HL-60 (cell line): ENCODE results near the gene TNK2.

ENCODE experiments used
- DNase-seq, 2 experiments: peaks; one replicate each; pipeline ENCODE4 v3.0.0-alpha.2; 2010 to 2020; ENCODE audit warnings: low read depth in 1 of 2, low spot score in 1 of 2
- H3K27ac ChIP-seq: fragments of 250-450 bp; sonication (Bioruptor Pico); replicated peaks from 2 replicates; pipeline ENCODE4 v1.5.1; 2020; ENCODE audit warnings: mild to moderate bottlenecking, moderate library complexity
- H3K27me3 ChIP-seq: fragments of 250-450 bp; sonication (Bioruptor Pico); 2 replicates; pipeline ENCODE4 v1.5.1; 2021; ENCODE audit warnings: mild to moderate bottlenecking, moderate library complexity; ENCODE audit not compliant: insufficient read depth, poor library complexity, severe bottlenecking
- H3K4me3 ChIP-seq: replicated peaks from 2 replicates; pipeline ENCODE4 v1.5.1; 2011; ENCODE audit warnings: mild to moderate bottlenecking, control low read depth, low read length; ENCODE audit not compliant: insufficient read depth
- CTCF ChIP-seq: IDR thresholded peaks from one replicate; pipeline ENCODE4 v1.5.1; 2011; ENCODE audit warnings: low read length, control low read depth, inconsistent platforms; ENCODE audit not compliant: insufficient read depth
- GABPA ChIP-seq: IDR thresholded peaks from 2 replicates; pipeline ENCODE4 v1.6.1; 2012; ENCODE audit warnings: low read depth
- POLR2AphosphoS5 ChIP-seq: IDR thresholded peaks from 2 replicates; pipeline ENCODE4 v1.6.1; 2012; ENCODE audit warnings: low read depth
- REST ChIP-seq: IDR thresholded peaks from 2 replicates; pipeline ENCODE4 v1.6.1; 2012; ENCODE audit warnings: low read depth; ENCODE audit not compliant: insufficient replicate concordance
- SPI1 ChIP-seq: IDR thresholded peaks from 2 replicates; pipeline ENCODE4 v1.6.1; 2012; ENCODE audit warnings: low read depth, mild to moderate bottlenecking, borderline replicate concordance

TNK2 gene

DNA sequence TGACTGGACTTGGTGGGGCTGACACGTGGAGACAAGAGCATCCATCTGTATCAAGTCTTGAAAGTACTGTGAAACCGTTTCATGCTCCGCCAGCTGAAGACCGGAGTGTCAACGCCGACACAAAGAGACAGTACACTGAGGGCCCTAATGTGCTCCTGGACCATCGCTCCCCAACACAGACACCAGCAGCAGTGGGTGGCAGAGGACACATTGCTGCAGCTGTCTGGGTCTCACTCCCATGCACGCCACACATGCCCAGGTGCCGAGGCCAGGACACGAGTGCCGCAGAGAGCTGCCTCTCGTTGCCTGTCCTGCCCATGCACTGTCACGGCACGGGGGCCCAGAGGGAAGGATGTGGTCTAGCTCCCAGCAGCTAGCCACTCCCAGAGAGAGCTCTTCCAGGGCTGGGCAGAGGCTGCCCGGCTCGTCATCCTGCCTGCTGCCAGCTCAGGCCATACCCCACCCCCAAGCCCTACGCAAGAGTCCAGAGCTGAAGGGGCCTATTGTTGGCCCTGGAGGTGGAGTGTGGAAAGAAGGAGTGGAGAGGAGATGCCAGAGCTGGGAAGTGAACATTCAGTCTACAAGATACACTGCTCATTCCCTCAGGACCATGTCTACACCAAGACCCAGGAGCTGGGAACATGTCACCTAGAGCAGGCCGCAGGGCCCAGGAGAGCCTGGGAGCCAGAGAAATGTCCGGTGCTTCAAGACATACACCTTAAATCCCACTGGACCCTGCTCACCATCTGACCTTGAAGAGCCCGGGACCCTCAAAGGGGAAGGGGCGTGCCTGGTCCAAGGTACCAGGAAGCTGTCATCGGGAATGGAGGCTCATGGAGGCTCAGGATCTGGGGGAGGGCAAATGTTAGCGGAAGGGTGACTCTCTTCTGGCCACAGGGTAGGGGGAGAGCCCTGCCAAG lies 7.7 kb downstream of the TNK2 start:
- Histone ChIP-seq H3K4me3 (no peak overlapping the region), H3K27ac (peak overlapping the region; percentile 91), H3K27me3 (no peaks in the 10 kb centered on the region)
- peak; percentile 90 to 96 for DNase-seq
- no peak for TF ChIP-seq REST
- TF ChIP-seq POLR2AphosphoS5, result peak; percentile 95

- Histone ChIP-seq H3K27ac (peak overlapping the region; percentile 91), H3K4me3 (no peak overlapping the region), H3K27me3 (no peaks in the 10 kb centered on the region)
- no peak for TF ChIP-seq GABPA
- no peak for TF ChIP-seq REST
- TF ChIP-seq CTCF, result no peak
- no peak for TF ChIP-seq POLR2AphosphoS5
- no peak for TF ChIP-seq SPI1
- DNase-seq, result no peak
Observed at GRCh38 chr3:195899701-195900435, 8.5 kb downstream of the TNK2 start.

GRCh38 chr3:195897853-195898415 lies 10.4 kb downstream of the TNK2 start:
- TF ChIP-seq SPI1 (peak; percentile 36; the same call in 1 of the 2 replicates), REST (no peak), CTCF (no peak)
- Histone ChIP-seq H3K27me3 (no peaks in the 10 kb centered on the region), H3K4me3 (no peak overlapping the region), H3K27ac (peak overlapping the region; percentile 57)
- no peak for DNase-seq
